GM12878 (cell line): ENCODE results near the gene IFT81. TPM values are rescaled to one million over a fixed set of nuclear protein-coding genes. Genes with fewer than 3 reads are reported as not detected.

Source experiments
- ATAC-seq: fragments of 200-7000 bp; cut with Tn5 transposase; 3 replicates; pipeline ENCODE4 v1.9.1; 2020; ENCODE audit warnings: mild to moderate bottlenecking, moderate library complexity
- BruUV-seq: library from RNA; stranded (reverse); fragments of 400-500 nt; replicated peaks from 2 replicates; lab custom pipeline; 2021; lab: Mats Ljungman, UMichigan
- CTCF ChIA-PET: fragments of 300-600 bp; sonication (Branson Sonifier 250); formaldehyde crosslinking; extraction: SDS; loops from one replicate; lab custom pipeline; 2021; ENCODE audit warnings: inconsistent platforms; lab: Yijun Ruan, JAX
- POLR2A ChIA-PET: fragments of 350-600 bp; formaldehyde crosslinking; extraction: SDS; loops from one replicate; lab custom pipeline; 2021; ENCODE audit warnings: inconsistent platforms; lab: Charles Lee
- RAD21 ChIA-PET: fragments of 300-600 bp; sonication (Branson Sonifier 250); formaldehyde crosslinking; loops from one replicate; lab custom pipeline; 2023; ENCODE audit warnings: antibody characterized with exemption; ENCODE audit not compliant: unreplicated experiment; lab: Charles Lee
- SMC1A ChIA-PET: fragments of 300-600 bp; sonication (Branson Sonifier 250); formaldehyde crosslinking; loops from one replicate; lab custom pipeline; 2023; ENCODE audit not compliant: unreplicated experiment, uncharacterized antibody; lab: Charles Lee
- DNase-seq: peaks from one replicate; pipeline ENCODE4 v3.0.0-alpha.2; 2011; ENCODE audit warnings: low read depth, low spot score
- FAIRE-seq: peaks from 3 replicates; lab custom pipeline; 2011; peaks lifted over from hg19 to GRCh38; lab: Jason Lieb, UNC
- H2AFZ ChIP-seq: 2 replicates; pipeline ENCODE4 v1.6.0; 2011; ENCODE audit warnings: low read depth, low read length, control low read depth; ENCODE audit not compliant: control insufficient read depth
- H3K27ac ChIP-seq: 2 replicates; pipeline ENCODE4 v1.5.1; 2011; ENCODE audit warnings: control low read depth; ENCODE audit not compliant: control insufficient read depth, insufficient read depth
- H3K27me3 ChIP-seq, 2 experiments: replicated peaks in 1 of 2; 2 replicates each; pipeline versions ENCODE4 v1.6.0 to v1.6.1; 2011; ENCODE audit warnings: low read length in 1 of 2; ENCODE audit not compliant: control insufficient read depth in 2 of 2, insufficient read depth in 2 of 2
- H3K36me3 ChIP-seq, 2 experiments: 2 replicates each; pipeline ENCODE4 v1.5.1; 2011; ENCODE audit warnings: low read length in 1 of 2; ENCODE audit not compliant: control insufficient read depth in 2 of 2, insufficient read depth in 2 of 2
- H3K4me1 ChIP-seq: 2 replicates; pipeline ENCODE4 v1.6.1; 2011; ENCODE audit warnings: mild to moderate bottlenecking, low read length, moderate library complexity, mixed read lengths; ENCODE audit not compliant: control insufficient read depth, insufficient read depth
- H3K4me2 ChIP-seq: 2 replicates; pipeline ENCODE4 v1.6.0; 2011; ENCODE audit warnings: control low read depth; ENCODE audit not compliant: control insufficient read depth, insufficient read depth
- H3K4me3 ChIP-seq: fragments of 200-600 bp; sonication (generic); 2 replicates; pipeline ENCODE4 v1.5.1; 2016
- H3K79me2 ChIP-seq: 2 replicates; pipeline ENCODE4 v1.6.0; 2011; ENCODE audit warnings: low read length; ENCODE audit not compliant: control insufficient read depth, insufficient read depth
- H3K9ac ChIP-seq: 2 replicates; pipeline ENCODE4 v1.8.0; 2011; ENCODE audit warnings: low read length, control low read depth, mixed read lengths; ENCODE audit not compliant: control insufficient read depth, insufficient read depth
- H3K9me3 ChIP-seq: replicated peaks from 3 replicates; pipeline ENCODE4 v1.5.1; 2011; ENCODE audit warnings: mild to moderate bottlenecking, low read length; ENCODE audit not compliant: control insufficient read depth, insufficient read depth
- H4K20me1 ChIP-seq: 2 replicates; pipeline ENCODE4 v1.6.0; 2011; ENCODE audit not compliant: control insufficient read depth, insufficient read depth
- BHLHE40 ChIP-seq, 2 experiments: fragments of 450-650 bp in 1 of 2; IDR thresholded peaks; 2 replicates each; pipeline ENCODE4 v1.6.1; 2011 to 2017; ENCODE audit warnings: low read depth in 2 of 2, borderline replicate concordance in 1 of 2, improper control_type of control experiment in 1 of 2, low read length in 1 of 2, mild to moderate bottlenecking in 1 of 2
- EGR1 ChIP-seq, 2 experiments: IDR thresholded peaks; 1 replicate in 1 of 2; 2 replicates in 1 of 2; pipeline ENCODE4 v1.6.1; 2011 to 2012; ENCODE audit warnings: low read depth in 2 of 2, low read length in 2 of 2, borderline replicate concordance in 1 of 2, mild to moderate bottlenecking in 1 of 2, moderate library complexity in 1 of 2
- HSF1 ChIP-seq: fragments of 150-350 bp; IDR thresholded peaks from 2 replicates; pipeline ENCODE4 v1.6.1; 2014; ENCODE audit warnings: mild to moderate bottlenecking, low read depth, low read length
- IKZF1 ChIP-seq: fragments of 450-650 bp; conservative IDR thresholded peaks from 2 replicates; pipeline ENCODE4 v1.6.1; 2017; ENCODE audit warnings: antibody characterized with exemption, mild to moderate bottlenecking
- NBN ChIP-seq: fragments of 450-650 bp; IDR thresholded peaks from 2 replicates; pipeline ENCODE4 v1.6.1; 2016
- NFYA ChIP-seq: IDR thresholded peaks from 2 replicates; pipeline ENCODE4 v1.6.1; 2011; ENCODE audit warnings: low read depth, mild to moderate bottlenecking, low read length, improper control_type of control experiment, borderline replicate concordance
- RFX5 ChIP-seq: IDR thresholded peaks from 2 replicates; pipeline ENCODE4 v1.6.1; 2011; ENCODE audit warnings: low read depth, low read length, improper control_type of control experiment
- SREBF1 ChIP-seq: IDR thresholded peaks from 2 replicates; pipeline ENCODE4 v1.6.1; 2012; ENCODE audit warnings: mild to moderate bottlenecking, low read length
- ZBED1 ChIP-seq: IDR thresholded peaks from 2 replicates; pipeline ENCODE4 v1.6.1; 2016; ENCODE audit warnings: borderline replicate concordance
- ZBTB40 ChIP-seq: fragments of 450-650 bp; IDR thresholded peaks from 2 replicates; pipeline ENCODE4 v1.6.1; 2016; ENCODE audit warnings: mild to moderate bottlenecking, moderate library complexity, borderline replicate concordance
- ZZZ3 ChIP-seq: IDR thresholded peaks from 2 replicates; pipeline ENCODE4 v1.6.1; 2011; ENCODE audit warnings: low read depth; ENCODE audit not compliant: control insufficient read depth, insufficient read length
- WGBS: methylation state at CpG from one replicate; pipeline ENCODE4 v1.1.6; 2016; ENCODE audit warnings: low lambda C conversion rate; ENCODE audit not compliant: insufficient replicate concordance, insufficient coverage; ENCODE audit errors: missing lambda C conversion rate; 5-methylcytosine and 5-hydroxymethylcytosine counted together
- in situ Hi-C: fragments of 300-500 bp; cut with MboI; formaldehyde crosslinking; loops from 9 replicates; pipeline ENCODE4 v1.14.3; 2018; ENCODE audit warnings: mixed read lengths
- intact Hi-C: fragments of 100-400 bp; cut with micrococcal nuclease; formaldehyde crosslinking; loops from one replicate; pipeline ENCODE4 v1.14.2; 2022; ENCODE audit not compliant: unreplicated experiment
- polyA plus RNA-seq, 11 experiments: library from polyadenylated mRNA; depleted of rRNA in 4 of 11; unstranded in 6 of 11; stranded (reverse) in 5 of 11; fragments of >200 nt; fragmentation: Nextera tagmentation in 4 of 11; fragmentation: Illumina TruSeq in 1 of 11; extraction: Ambion mirVana in 4 of 11; extraction: Trizol in 1 of 11; gene quantifications; 1 replicate in 1 of 11; 2 replicates in 10 of 11; pipeline versions ENCODE4 v1.2.1 to v1.2.3, GENCODE V29; 2011 to 2016; ENCODE audit warnings: inconsistent platforms in 2 of 11, missing spikeins in 2 of 11, low read depth in 1 of 11
- total RNA-seq, 4 experiments: library from RNA; depleted of rRNA in 3 of 4; stranded (reverse); fragments of >200 nt in 3 of 4; fragmentation: Illumina TruSeq in 1 of 4; extraction: Trizol in 1 of 4; gene quantifications; 2 replicates each; pipeline versions ENCODE4 v1.2.1 to v1.2.3, GENCODE V29; 2013 to 2021
- TF ChIP-seq, protein P1 (sequence below): IDR thresholded peaks from 2 replicates; pipeline ENCODE4 v1.6.1; 2012; ENCODE audit warnings: improper control_type of control experiment, low read depth, low read length; ENCODE audit not compliant: insufficient replicate concordance

Gene IFT81
- total and polyA plus RNA-seq, 10 of the 15 experiments (the other 5 are each of a cell fraction or from before 2014, with no cell fraction given) = 4.1 to 9.9 (median 5.6) TPM

GRCh38 chr12:110197003-110197402, 72.8 kb downstream of the IFT81 start:
- H3K27ac ChIP-seq = no peak overlapping the region
- peaks cover 11% of the 10 kb centered on the region for H3K4me1 ChIP-seq
- no peak overlapping the region for H3K9ac ChIP-seq
- intact Hi-C loops = no loop called here
- SMC1A ChIA-PET = no interaction called here
- POLR2A ChIA-PET = interaction anchor here (0.5 kb wide), 1 partner anchor 180 kb away, joined by 3 read pairs; no protein-coding TSS in a partner anchor
- no peak for ATAC-seq
- FAIRE-seq = no peak
- RAD21 ChIA-PET = no interaction called here
- no peaks in the 10 kb centered on the region for H3K79me2 ChIP-seq
- CTCF ChIA-PET = no interaction called here
- no peak overlapping the region for H3K4me2 ChIP-seq
- DNase-seq = no peak
- H2AFZ ChIP-seq = no peak overlapping the region
- no peaks in the 10 kb centered on the region for H3K27me3 ChIP-seq
- H3K36me3 ChIP-seq = no peaks in the 10 kb centered on the region
- no TSS peak for BruUV-seq
- no peaks in the 10 kb centered on the region for H4K20me1 ChIP-seq
- H3K4me3 ChIP-seq = no peak overlapping the region
- WGBS = 93% methylated on average over 2 of the region's 2 CpGs
- in situ Hi-C loops = no loop called here
- H3K9me3 ChIP-seq = no peaks in the 10 kb centered on the region; the same call in 2 of the 3 replicates
- TF ChIP-seq, protein P1, sequence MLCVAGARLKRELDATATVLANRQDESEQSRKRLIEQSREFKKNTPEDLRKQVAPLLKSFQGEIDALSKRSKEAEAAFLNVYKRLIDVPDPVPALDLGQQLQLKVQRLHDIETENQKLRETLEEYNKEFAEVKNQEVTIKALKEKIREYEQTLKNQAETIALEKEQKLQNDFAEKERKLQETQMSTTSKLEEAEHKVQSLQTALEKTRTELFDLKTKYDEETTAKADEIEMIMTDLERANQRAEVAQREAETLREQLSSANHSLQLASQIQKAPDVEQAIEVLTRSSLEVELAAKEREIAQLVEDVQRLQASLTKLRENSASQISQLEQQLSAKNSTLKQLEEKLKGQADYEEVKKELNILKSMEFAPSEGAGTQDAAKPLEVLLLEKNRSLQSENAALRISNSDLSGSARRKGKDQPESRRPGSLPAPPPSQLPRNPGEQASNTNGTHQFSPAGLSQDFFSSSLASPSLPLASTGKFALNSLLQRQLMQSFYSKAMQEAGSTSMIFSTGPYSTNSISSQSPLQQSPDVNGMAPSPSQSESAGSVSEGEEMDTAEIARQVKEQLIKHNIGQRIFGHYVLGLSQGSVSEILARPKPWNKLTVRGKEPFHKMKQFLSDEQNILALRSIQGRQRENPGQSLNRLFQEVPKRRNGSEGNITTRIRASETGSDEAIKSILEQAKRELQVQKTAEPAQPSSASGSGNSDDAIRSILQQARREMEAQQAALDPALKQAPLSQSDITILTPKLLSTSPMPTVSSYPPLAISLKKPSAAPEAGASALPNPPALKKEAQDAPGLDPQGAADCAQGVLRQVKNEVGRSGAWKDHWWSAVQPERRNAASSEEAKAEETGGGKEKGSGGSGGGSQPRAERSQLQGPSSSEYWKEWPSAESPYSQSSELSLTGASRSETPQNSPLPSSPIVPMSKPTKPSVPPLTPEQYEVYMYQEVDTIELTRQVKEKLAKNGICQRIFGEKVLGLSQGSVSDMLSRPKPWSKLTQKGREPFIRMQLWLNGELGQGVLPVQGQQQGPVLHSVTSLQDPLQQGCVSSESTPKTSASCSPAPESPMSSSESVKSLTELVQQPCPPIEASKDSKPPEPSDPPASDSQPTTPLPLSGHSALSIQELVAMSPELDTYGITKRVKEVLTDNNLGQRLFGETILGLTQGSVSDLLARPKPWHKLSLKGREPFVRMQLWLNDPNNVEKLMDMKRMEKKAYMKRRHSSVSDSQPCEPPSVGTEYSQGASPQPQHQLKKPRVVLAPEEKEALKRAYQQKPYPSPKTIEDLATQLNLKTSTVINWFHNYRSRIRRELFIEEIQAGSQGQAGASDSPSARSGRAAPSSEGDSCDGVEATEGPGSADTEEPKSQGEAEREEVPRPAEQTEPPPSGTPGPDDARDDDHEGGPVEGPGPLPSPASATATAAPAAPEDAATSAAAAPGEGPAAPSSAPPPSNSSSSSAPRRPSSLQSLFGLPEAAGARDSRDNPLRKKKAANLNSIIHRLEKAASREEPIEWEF = no peak
- TF ChIP-seq HSF1 (no peak), EGR1 (IDR thresholded peaks at IDR 0.05; ENCODE audit: borderline replicate concordance in 1 of 2, low read depth in 2 of 2, low read length in 2 of 2) (no peak), IKZF1 (no peak), ZBED1 (no peak), NBN (no peak), ZZZ3 (no peak), SREBF1 (no peak), NFYA (no peak), ZBTB40 (no peak), RFX5 (no peak), BHLHE40 (IDR thresholded peaks at IDR 0.05; ENCODE audit: borderline replicate concordance in 1 of 2, low read depth in 2 of 2, low read length in 1 of 2) (no peak)
